MM.1S (cell line): Measurements from ENCODE around the gene TMEM62.

Experiments
- CTCF ChIP-seq: fragments of 300-600 bp; sonication (generic); IDR thresholded peaks from 2 replicates; pipeline ENCODE4 v1.5.1; 2016; ENCODE audit warnings: antibody characterized with exemption, low read length, mixed read lengths
- EZH2 ChIP-seq: fragments of 300-600 bp; sonication (generic); optimal IDR thresholded peaks from 2 replicates; pipeline ENCODE3; 2017; ENCODE audit warnings: low read depth, mild to moderate bottlenecking, antibody characterized with exemption, low read length, mixed read lengths
- EZH2phosphoT487 ChIP-seq: fragments of 300-600 bp; sonication (generic); IDR thresholded peaks from 2 replicates; pipeline ENCODE4 v1.6.1; 2018; ENCODE audit warnings: antibody characterized with exemption, low read length

GRCh38 chr15:43225201-43225949 lies 92.0 kb downstream of the TMEM62 start:
- TF ChIP-seq CTCF = peak; percentile 88
- no peak for TF ChIP-seq EZH2
- TF ChIP-seq EZH2phosphoT487 = no peak
